Kasumi-1 (cell line): ENCODE data around the gene BEST4.
"Not testable (repeated sequence)": the region's sequence is repeated elsewhere in the genome, so short reads cannot be mapped to it uniquely, and the experiment has no call there.

Experiments used
- DNase-seq, 2 experiments: peaks; one replicate each; lab custom pipeline; 2025; lab: John Stamatoyannopoulos, UW

Gene BEST4

GRCh38 chr1:44788120-44788860, at the start of gene BEST4:
TSS of gene BEST4 (minus strand) at chr1:44788170. CDS start at chr1:44787705, 465 bp downstream.
- no peak for DNase-seq

- peak; percentile 72 to 89 for DNase-seq
Measured at GRCh38 chr1:44835738-44836675, 48.0 kb upstream of the BEST4 start.

GRCh38 chr1:44834328-44834727, 46.4 kb upstream of the BEST4 start:
- no peak for DNase-seq

- DNase-seq, result no peak
Measured at GRCh38 chr1:44832056-44832705, 44.2 kb upstream of the BEST4 start.

- DNase-seq, result no peak
Measured at GRCh38 chr1:44831516-44831915, 43.5 kb upstream of the BEST4 start.

GRCh38 chr1:44830900-44831304, 42.9 kb upstream of the BEST4 start:
- peak; percentile 45 to 48 for DNase-seq

GRCh38 chr1:44829506-44830384, 41.8 kb upstream of the BEST4 start:
- peak; percentile 75 to 81 for DNase-seq

GRCh38 chr1:44828841-44829440, 41.0 kb upstream of the BEST4 start:
- no peak for DNase-seq

- DNase-seq, result no peak
Measured at GRCh38 chr1:44828003-44828651, 40.2 kb upstream of the BEST4 start.

- DNase-seq, result no peak
Measured at GRCh38 chr1:44827197-44828002, 39.4 kb upstream of the BEST4 start.

GRCh38 chr1:44826375-44827196, 38.6 kb upstream of the BEST4 start:
- DNase-seq, result peak; percentile 94

GRCh38 chr1:44824392-44824791, 36.4 kb upstream of the BEST4 start:
- not testable (repeated sequence) for DNase-seq

- DNase-seq, result no peak
Measured at GRCh38 chr1:44822981-44823451, 35.0 kb upstream of the BEST4 start.

GRCh38 chr1:44822131-44822701, 34.2 kb upstream of the BEST4 start:
- no peak for DNase-seq

- no peak for DNase-seq
Measured at GRCh38 chr1:44821240-44821715, 33.3 kb upstream of the BEST4 start.

- DNase-seq, result no peak
Measured at GRCh38 chr1:44820328-44821239, 32.6 kb upstream of the BEST4 start.
